ENCODE data around the gene GRIP2.

The GRIP2 gene

DNA sequence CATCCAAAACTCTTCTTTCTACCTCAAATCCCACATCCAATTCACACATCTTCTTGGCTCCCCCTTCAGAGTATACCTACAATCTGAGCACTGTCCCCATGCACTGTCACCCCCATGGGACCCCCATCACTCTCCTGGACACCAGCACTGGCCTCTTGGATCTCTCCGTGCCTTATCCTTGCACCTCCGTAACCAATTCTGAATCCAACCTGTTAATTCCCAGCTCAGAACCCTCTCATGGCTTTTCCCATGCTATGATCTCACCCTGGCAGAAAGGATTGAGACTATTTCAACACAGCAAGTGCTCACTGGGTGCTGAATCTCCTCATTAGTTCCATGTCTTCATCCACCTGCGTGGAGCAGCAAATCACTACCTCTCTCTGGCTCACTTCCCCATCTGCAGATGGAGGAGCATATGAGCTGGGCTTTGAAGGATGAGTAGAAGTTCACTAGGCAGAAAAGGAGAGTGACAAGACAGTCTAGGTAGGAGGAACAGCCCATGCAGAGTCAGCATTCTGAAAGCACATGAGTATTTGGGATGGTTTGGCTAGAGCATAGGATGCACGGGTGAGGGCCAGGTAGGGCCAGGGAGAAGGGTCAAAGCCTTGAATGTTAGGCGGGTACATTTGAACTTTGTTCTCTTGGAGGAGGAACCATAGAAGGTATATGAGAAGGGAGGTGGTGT is 89.1 kb downstream of the GRIP2 start:
- TF ChIP-seq, protein P1, sequence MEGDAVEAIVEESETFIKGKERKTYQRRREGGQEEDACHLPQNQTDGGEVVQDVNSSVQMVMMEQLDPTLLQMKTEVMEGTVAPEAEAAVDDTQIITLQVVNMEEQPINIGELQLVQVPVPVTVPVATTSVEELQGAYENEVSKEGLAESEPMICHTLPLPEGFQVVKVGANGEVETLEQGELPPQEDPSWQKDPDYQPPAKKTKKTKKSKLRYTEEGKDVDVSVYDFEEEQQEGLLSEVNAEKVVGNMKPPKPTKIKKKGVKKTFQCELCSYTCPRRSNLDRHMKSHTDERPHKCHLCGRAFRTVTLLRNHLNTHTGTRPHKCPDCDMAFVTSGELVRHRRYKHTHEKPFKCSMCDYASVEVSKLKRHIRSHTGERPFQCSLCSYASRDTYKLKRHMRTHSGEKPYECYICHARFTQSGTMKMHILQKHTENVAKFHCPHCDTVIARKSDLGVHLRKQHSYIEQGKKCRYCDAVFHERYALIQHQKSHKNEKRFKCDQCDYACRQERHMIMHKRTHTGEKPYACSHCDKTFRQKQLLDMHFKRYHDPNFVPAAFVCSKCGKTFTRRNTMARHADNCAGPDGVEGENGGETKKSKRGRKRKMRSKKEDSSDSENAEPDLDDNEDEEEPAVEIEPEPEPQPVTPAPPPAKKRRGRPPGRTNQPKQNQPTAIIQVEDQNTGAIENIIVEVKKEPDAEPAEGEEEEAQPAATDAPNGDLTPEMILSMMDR (IDR thresholded peaks at IDR 0.05; ENCODE audit: insufficient read depth, low read depth, low read length, missing control alignments): no peak
- H3K4me3 ChIP-seq (ENCODE audit: low read length): no peak overlapping the region

DNA sequence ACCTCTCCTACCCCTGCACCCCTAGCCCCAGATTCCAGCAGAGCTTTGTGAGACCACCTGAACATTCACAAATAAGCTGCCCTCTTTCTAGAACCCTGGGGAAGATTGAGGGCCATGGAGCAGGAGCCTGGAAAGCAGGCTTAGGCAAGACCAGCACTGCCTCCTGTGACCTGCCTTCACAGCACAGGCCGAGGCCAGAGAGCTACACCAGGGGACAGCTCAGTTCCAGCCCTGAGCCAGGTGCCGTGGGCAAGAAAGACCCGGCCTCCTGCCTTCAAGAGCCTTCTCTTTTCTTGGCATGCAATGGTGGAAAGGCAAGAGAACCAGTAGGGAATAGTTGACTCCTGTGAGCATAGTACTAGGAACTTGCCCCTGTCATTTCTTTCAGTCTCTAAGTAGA is 89.6 kb downstream of the GRIP2 start:
- DNase-seq (ENCODE audit: low read depth): no peak
- TF ChIP-seq, protein P1 (IDR thresholded peaks at IDR 0.05; ENCODE audit: insufficient read depth, low read depth, low read length, missing control alignments): no peak
- no peak overlapping the region for H3K4me3 ChIP-seq (ENCODE audit: low read length)

More for the DNA sequence above, 89.1 kb downstream of the GRIP2 start:
- peak; percentile 36 for DNase-seq (ENCODE audit: low read depth)

DNA sequence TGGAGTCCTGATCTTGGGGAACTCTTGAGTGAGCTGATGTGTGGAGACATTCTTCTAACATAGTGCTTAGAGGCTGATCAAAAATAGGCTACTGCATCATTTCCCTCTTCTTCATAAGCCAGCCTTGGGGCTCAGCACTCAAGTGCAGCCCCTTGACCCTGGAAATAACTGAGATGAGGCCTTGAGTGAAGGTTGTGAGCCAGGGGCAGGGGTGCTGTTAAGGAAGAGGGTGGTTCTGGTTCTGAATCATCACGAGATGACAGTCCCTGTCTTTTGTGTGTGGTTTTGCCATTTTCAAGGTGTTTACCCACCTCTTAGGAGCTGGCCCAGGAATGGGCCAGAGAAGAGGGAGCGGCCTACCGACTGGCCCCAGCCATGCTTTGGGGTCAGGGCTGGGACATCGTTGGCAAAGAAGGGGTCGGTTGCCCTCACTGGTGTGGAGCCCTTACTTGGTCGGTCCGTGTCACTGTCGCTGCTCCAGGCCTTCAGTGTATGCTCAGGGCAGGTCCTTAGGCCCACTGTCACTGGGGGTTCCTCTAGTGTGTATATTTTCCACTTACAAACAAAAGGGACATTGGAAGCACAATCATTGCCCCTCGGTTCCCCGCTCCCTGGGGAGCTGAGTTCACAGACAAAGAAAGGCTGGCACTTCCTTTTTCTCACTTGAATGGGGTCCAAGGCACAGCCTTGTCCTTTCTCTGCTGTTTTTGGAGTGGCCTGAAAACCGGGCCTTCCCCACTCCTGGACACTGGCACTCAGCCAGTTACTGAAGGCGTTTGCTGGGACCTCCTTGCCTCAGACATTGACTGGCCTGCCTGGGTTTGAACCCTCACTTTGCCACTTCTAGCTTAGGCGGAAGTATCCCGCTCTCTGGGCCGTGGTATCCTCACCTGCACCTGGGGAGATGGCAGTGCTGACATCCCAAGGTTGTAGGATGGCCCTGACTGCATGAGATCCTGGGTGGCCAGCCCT is 91.1 kb downstream of the GRIP2 start:
- DNase-seq (ENCODE audit: low read depth): no peak
- H3K4me3 ChIP-seq (ENCODE audit: low read length): no peak overlapping the region
- TF ChIP-seq, protein P1 (IDR thresholded peaks at IDR 0.05; ENCODE audit: insufficient read depth, low read depth, low read length, missing control alignments): no peak

DNA sequence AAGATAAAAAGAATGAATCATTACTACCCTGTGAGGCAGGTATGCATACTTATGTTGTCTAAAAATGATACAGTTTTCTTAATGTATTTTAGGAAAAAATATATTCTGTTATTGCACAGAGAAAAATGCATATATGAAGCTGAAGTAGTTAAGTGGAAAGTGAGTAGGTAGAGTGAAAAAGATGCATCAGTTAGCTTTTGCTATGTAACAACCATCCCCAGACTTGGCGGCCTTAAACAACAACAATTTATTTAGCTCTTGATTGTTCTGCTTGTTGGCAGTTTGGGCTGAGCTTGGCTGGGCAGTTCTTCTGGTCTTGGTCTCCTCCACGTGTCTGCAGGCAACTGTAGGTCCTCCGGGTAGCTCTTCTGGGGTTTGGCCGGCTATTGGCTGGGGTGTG is 92.1 kb downstream of the GRIP2 start:
- TF ChIP-seq, protein P1 (IDR thresholded peaks at IDR 0.05; ENCODE audit: insufficient read depth, low read depth, low read length, missing control alignments): no peak
- no peak overlapping the region for H3K4me3 ChIP-seq (ENCODE audit: low read length)
- no peak for DNase-seq (ENCODE audit: low read depth)

DNA sequence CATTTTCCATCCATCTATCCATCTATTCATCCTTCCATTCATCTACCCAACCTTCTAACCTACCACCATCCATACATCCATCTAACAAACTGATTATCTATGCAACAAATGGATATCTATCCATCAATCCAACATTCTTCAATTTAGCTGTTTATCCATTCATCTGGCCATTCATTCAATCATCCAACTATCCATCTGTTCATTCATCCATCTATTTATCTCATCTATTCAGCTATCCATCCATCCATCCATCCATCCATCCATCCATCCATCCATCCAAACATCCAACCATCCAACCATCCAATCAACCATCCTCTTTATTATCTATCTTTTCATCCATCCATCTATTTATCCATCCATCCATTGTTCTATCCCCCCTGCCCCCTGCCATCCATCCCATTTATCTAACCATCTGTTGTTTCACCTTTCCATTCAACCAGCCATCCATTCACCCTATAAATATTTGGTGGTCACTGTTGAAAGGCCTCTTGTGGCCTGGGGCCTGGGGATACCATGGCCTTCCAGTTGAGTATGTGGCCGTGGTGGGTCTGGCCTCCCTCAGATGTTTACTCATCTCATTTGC is 93.1 kb downstream of the GRIP2 start:
- TF ChIP-seq, protein P1 (IDR thresholded peaks at IDR 0.05; ENCODE audit: insufficient read depth, low read depth, low read length, missing control alignments): no peak
- no peak overlapping the region for H3K4me3 ChIP-seq (ENCODE audit: low read length)
- DNase-seq (ENCODE audit: low read depth): no peak

DNA sequence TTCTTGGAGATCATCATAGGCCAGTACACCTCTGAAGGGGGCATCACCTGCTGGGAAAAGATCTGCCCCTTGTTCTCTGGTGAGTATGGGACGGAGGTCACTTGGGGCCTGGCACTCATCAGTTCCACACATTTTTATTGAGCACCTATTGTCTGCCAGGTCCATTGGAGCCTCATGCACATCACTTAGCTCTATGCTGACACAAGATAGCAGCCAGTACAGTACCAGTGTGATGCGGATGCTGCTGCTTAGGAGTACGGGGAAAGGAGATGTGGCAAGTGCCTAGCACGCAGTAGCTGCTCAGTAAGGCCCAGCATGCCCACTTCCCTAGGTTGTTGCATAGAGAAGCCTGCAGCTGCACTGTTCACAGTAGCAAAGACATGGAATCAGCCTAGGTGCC is 94.4 kb downstream of the GRIP2 start:
- no peak overlapping the region for H3K4me3 ChIP-seq (ENCODE audit: low read length)
- DNase-seq (ENCODE audit: low read depth): no peak
- TF ChIP-seq, protein P1 (IDR thresholded peaks at IDR 0.05; ENCODE audit: insufficient read depth, low read depth, low read length, missing control alignments): no peak
